ENCODE results near the gene ST3GAL5. TPM values are rescaled to one million over a fixed set of nuclear protein-coding genes. Genes with fewer than 3 reads are reported as not detected.
"Not testable (repeated sequence)": the region's sequence is repeated elsewhere in the genome, so short reads cannot be mapped to it uniquely, and the experiment has no call there.

ST3GAL5 gene
- total RNA-seq, 4 donors from 2014 or later: 12.6 to 26.0 (median 21.8) TPM

DNA sequence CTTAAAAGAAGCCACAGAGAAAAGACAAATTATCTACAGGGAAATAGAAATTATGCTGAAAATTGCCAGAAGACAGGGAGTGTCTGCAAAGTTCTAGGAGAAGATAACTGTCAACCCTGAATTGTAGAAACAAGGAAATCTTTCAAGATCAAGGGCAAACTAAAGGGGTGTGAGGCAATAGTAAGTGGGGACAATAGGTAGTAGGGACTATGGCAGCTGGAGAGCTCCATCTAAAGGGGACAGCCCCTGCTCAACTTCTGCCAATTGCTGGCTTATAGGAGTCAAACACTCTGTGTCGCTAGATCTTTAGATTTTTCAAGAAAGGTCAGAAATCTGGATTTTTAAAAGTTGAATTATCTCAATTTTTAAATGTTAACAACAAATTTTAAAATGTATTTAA, 10.1 kb upstream of the ST3GAL5 start:
- no peaks in the 10 kb centered on the region for H3K9me3 ChIP-seq
- ATAC-seq (no peak), DNase-seq (no peak)
- peaks cover 7 to 17% of the 10 kb centered on the region in 2 donors for H3K4me1 ChIP-seq
- in situ Hi-C loops (cut with MboI; ENCODE audit: low sequenced_read_pairs in 4 of 4) (no loop called here), intact Hi-C loops (cut with DNase I; ENCODE audit: low total_unique reads) (no loop called here)
- H3K27ac ChIP-seq: no peak overlapping the region
- no peaks in the 10 kb centered on the region for H3K27me3 ChIP-seq
- H3K36me3 ChIP-seq: no peaks in the 10 kb centered on the region
- no peak overlapping the region for H3K4me3 ChIP-seq
- TF ChIP-seq, protein P1, sequence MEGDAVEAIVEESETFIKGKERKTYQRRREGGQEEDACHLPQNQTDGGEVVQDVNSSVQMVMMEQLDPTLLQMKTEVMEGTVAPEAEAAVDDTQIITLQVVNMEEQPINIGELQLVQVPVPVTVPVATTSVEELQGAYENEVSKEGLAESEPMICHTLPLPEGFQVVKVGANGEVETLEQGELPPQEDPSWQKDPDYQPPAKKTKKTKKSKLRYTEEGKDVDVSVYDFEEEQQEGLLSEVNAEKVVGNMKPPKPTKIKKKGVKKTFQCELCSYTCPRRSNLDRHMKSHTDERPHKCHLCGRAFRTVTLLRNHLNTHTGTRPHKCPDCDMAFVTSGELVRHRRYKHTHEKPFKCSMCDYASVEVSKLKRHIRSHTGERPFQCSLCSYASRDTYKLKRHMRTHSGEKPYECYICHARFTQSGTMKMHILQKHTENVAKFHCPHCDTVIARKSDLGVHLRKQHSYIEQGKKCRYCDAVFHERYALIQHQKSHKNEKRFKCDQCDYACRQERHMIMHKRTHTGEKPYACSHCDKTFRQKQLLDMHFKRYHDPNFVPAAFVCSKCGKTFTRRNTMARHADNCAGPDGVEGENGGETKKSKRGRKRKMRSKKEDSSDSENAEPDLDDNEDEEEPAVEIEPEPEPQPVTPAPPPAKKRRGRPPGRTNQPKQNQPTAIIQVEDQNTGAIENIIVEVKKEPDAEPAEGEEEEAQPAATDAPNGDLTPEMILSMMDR (IDR thresholded peaks at IDR 0.05 in 4 of 5, conservative IDR thresholded peaks at IDR 0.05 in 1 of 5): no peak
- TF ChIP-seq POLR2A (IDR thresholded peaks at IDR 0.05): no peak

DNA sequence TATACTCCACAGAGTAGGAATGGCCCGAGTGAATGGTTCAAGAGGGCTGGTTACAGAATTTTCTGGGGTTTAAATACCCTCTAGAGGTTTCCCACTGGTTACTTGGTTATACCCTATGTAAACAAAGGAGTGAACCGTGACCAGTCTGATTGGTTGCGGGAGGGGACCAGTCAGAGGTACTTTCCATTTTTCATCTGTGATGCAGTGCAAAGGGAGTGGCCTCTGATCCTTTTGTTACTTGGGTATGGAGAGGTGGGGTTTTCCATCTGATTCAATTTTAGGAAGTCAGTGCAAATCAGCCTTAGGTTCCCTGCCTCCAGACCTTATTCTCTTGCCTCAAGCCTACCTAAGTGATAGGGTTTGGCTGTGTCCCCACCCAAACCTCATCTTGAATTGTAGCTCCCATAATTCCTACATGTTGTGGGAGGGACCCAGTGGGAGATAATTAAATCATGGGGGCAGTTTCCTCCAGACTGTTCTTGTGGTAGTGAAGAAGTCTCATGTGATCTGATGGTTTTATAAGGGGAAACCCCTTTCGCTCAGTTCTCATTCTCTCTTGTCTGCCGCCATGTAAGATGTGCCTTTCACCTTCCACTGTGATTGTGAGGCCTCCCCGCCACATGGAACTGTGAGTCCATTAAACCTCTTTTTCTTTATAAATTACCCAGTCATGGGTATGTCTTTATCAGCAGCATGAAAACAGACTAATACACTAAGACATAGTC, 5.9 kb upstream of the ST3GAL5 start:
- H3K27ac ChIP-seq; DNase-seq; H3K36me3 ChIP-seq; in situ Hi-C loops (cut with MboI; ENCODE audit: low sequenced_read_pairs in 4 of 4); H3K27me3 ChIP-seq; H3K4me3 ChIP-seq; ATAC-seq; H3K9me3 ChIP-seq: not testable (repeated sequence)
- peaks cover 11 to 23% of the 10 kb centered on the region in 2 donors for H3K4me1 ChIP-seq
- intact Hi-C loops (cut with DNase I; ENCODE audit: low total_unique reads): loop anchor here (5.0 kb wide), 1 partner anchor 63 kb away; no protein-coding TSS in a partner anchor

DNA sequence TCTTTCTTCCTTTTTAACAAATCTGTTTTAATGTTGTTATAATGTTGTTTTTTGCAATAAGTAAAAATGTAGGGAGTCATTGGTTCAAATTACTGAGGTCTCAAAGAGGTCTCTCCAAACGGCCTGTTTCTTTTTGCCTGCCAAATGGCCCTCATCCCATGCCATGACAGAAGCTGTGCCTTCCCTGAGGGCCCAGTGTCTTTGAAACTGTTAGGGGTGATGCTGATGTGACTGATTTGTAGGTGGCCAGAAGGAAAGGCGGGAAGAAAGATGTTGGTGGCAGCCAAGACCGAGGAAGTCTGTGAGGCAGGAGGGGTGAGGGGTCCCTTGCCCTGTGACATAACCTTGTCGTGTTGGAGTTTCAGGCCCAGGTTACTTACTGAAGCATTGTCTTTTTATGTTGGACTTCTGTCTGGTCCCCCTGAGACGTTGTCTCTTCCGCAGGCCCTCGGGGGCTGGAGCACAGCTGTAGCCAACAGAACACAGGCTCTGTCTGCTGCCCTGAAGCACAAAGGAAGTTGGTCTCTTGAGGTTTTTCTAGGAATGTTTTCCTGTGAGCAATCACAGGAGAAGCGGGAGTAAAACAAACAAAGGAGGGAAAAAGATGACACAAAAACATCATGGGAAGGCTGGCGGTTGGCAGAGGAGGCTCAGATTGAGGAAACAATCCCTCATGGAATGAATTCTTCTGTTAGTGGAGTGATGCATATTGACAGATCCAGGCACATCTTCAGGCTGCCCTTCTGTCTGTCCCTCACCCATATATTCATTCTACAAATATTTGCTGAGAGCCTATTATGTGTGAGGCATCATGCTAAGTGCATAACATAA, 4.9 kb upstream of the ST3GAL5 start:
- intact Hi-C loops (cut with DNase I; ENCODE audit: low total_unique reads) (loop anchor here (5.0 kb wide), 1 partner anchor 64 kb away; no protein-coding TSS in a partner anchor), in situ Hi-C loops (cut with MboI; ENCODE audit: low sequenced_read_pairs in 4 of 4) (no loop called here)
- ATAC-seq (no peak), DNase-seq (no peak)
- H3K4me3 ChIP-seq: no peak overlapping the region
- H3K27me3 ChIP-seq: no peaks in the 10 kb centered on the region
- TF ChIP-seq, protein P1 (IDR thresholded peaks at IDR 0.05 in 4 of 5, conservative IDR thresholded peaks at IDR 0.05 in 1 of 5): no peak
- TF ChIP-seq POLR2A (IDR thresholded peaks at IDR 0.05): no peak
- no peak overlapping the region for H3K27ac ChIP-seq
- peaks cover 7 to 19% of the 10 kb centered on the region in 2 donors for H3K4me1 ChIP-seq
- H3K36me3 ChIP-seq: no peaks in the 10 kb centered on the region
- no peaks in the 10 kb centered on the region for H3K9me3 ChIP-seq

DNA sequence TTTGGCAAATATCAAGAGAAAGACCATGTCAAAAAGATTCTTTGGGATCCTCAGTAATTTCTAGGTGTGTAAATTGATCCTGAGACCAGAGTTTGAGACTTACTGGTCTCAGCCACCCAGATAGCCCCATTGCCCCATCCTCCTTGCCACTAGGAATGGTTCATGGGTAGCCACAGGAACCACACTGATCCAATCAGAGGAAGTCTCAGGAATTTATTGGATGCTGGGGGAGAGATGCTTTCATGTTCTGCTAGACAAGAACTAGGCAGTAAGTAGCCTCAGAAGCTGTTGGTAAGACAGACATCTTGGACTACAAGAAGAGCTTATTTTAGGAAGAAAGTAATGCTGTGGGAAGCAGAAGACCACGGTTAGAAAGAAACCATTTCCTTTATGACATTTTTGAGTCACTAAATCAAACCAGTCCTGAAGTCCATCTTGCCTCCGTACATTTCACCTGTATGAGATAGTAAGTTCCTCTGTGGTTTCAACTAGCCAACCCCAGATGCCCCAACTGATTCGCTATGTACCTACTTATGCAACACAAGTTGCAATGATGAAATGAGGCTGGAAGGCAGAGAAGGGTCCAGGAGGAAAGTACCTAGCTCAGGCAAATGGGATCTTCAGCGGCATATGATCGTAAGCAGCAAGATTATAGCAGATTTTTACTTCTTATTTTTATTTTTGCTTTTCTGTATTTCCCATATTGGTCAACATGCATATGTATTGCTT, 3.6 kb upstream of the ST3GAL5 start:
- Histone ChIP-seq H3K9me3 (no peaks in the 10 kb centered on the region), H3K27me3 (no peaks in the 10 kb centered on the region), H3K4me1 (peaks cover 15 to 18% of the 10 kb centered on the region in 2 donors), H3K36me3 (no peaks in the 10 kb centered on the region), H3K27ac (no peak overlapping the region), H3K4me3 (no peak overlapping the region)
- TF ChIP-seq POLR2A (IDR thresholded peaks at IDR 0.05): no peak
- TF ChIP-seq, protein P1 (IDR thresholded peaks at IDR 0.05 in 4 of 5, conservative IDR thresholded peaks at IDR 0.05 in 1 of 5): no peak
- no peak for ATAC-seq
- intact Hi-C loops (cut with DNase I; ENCODE audit: low total_unique reads): loop anchor here (5.0 kb wide), 1 partner anchor 65 kb away; no protein-coding TSS in a partner anchor
- no peak for DNase-seq
- in situ Hi-C loops (cut with MboI; ENCODE audit: low sequenced_read_pairs in 4 of 4): no loop called here
